Gastroesophageal sphincter (tissue), 3 donors: ENCODE measurements around the gene CCSER1.

Experiments used
- CTCF ChIP-seq, 4 experiments: fragments of 200-600 bp in 2 of 4; fragments of 450-650 bp in 2 of 4; sonication (generic) in 1 of 4; IDR thresholded peaks; one replicate each; pipeline ENCODE4 v1.5.1; 2017 to 2019; ENCODE audit warnings: antibody characterized with exemption in 4 of 4, mild to moderate bottlenecking in 2 of 4, moderate library complexity in 2 of 4
- POLR2A ChIP-seq, 2 donors: fragments of 450-650 bp; IDR thresholded peaks; one replicate each; pipeline ENCODE4 v1.6.1; 2017; ENCODE audit warnings: antibody characterized with exemption in 2 of 2, mild to moderate bottlenecking in 2 of 2, moderate library complexity in 1 of 2

GRCh38 chr4:90474484-90474883, 347.3 kb downstream of the CCSER1 start:
- TF ChIP-seq CTCF (IDR thresholded peaks at IDR 0.05) (no peak), POLR2A (IDR thresholded peaks at IDR 0.05) (no peak)
